Prostate gland (tissue), 2 donors: Measurements from ENCODE around the gene SLC6A6. TPM values are rescaled to one million over a fixed set of nuclear protein-coding genes. Genes with fewer than 3 reads are reported as not detected.

ENCODE experiments used
- DNase-seq: peaks from one replicate; pipeline ENCODE4 v3.0.0-alpha.2; 2019; ENCODE audit warnings: low spot score
- H3K27ac ChIP-seq, 2 donors: fragments of 200-600 bp; sonication (generic); 2 replicates each; pipeline ENCODE4 v1.5.1; 2017 to 2019
- H3K27me3 ChIP-seq: fragments of 200-600 bp; sonication (generic); replicated peaks from 2 replicates; pipeline ENCODE4 v1.5.1; 2019; ENCODE audit not compliant: insufficient read depth
- H3K36me3 ChIP-seq, 2 donors: fragments of 200-600 bp; sonication (generic); 1 replicate in 1 of 2; 2 replicates in 1 of 2; pipeline versions ENCODE4 v1.5.1 to v1.8.1; 2017 to 2019
- H3K4me1 ChIP-seq: fragments of 200-600 bp; sonication (generic); replicated peaks from 2 replicates; pipeline ENCODE4 v1.5.1; 2019
- H3K4me3 ChIP-seq, 2 donors: fragments of 200-600 bp; sonication (generic); 2 replicates each; pipeline ENCODE4 v1.5.1; 2017 to 2019
- H3K9me3 ChIP-seq: fragments of 200-600 bp; sonication (generic); 2 replicates; pipeline ENCODE4 v1.5.1; 2017
- CTCF ChIP-seq, 4 experiments: fragments of 200-600 bp in 2 of 4; fragments of 450-650 bp in 2 of 4; sonication (generic) in 2 of 4; IDR thresholded peaks; 1 replicate in 3 of 4; 2 replicates in 1 of 4; pipeline ENCODE4 v1.5.1; 2016 to 2019; ENCODE audit warnings: antibody characterized with exemption in 4 of 4, mild to moderate bottlenecking in 2 of 4, moderate library complexity in 2 of 4
- POLR2A ChIP-seq: fragments of 450-650 bp; IDR thresholded peaks from one replicate; pipeline ENCODE4 v1.6.1; 2016; ENCODE audit warnings: antibody characterized with exemption, mild to moderate bottlenecking
- POLR2AphosphoS5 ChIP-seq: sonication (generic); formaldehyde crosslinking; IDR thresholded peaks from one replicate; pipeline ENCODE4 v1.6.1; 2017; ENCODE audit warnings: antibody characterized with exemption
- WGBS: methylation state at CpG from one replicate; pipeline ENCODE4 v1.1.5; 2018; 5-methylcytosine and 5-hydroxymethylcytosine counted together
- intact Hi-C: fragments of 100-400 bp; cut with DNase I; formaldehyde crosslinking; loops from one replicate; pipeline ENCODE4 v1.14.2; 2022
- total RNA-seq, 2 donors: library from RNA; depleted of rRNA; stranded (reverse); fragments of >200 nt; gene quantifications; one replicate each; pipeline ENCODE4 v1.1.0, GENCODE V29; 2016

The SLC6A6 gene
- total RNA-seq, 2 donors from 2014 or later, result 6.9 to 24.5 TPM

GRCh38 chr3:14534516-14535191, 132.2 kb downstream of the SLC6A6 start:
- DNase-seq, result no peak
- Histone ChIP-seq H3K27me3 (no peaks in the 10 kb centered on the region), H3K27ac (no peak overlapping the region), H3K4me3 (no peak overlapping the region), H3K4me1 (no peaks in the 10 kb centered on the region), H3K36me3 (no peaks in the 10 kb centered on the region), H3K9me3 (no peaks in the 10 kb centered on the region)
- TF ChIP-seq CTCF (IDR thresholded peaks at IDR 0.05) (no peak), POLR2AphosphoS5 (no peak), POLR2A (no peak)
- intact Hi-C loops, result no loop called here
- WGBS, result 31% methylated on average over 20 of the region's 20 CpGs

- intact Hi-C loops, result no loop called here
- TF ChIP-seq POLR2AphosphoS5 (no peak), POLR2A (no peak), CTCF (IDR thresholded peaks at IDR 0.05) (no peak)
- Histone ChIP-seq H3K9me3 (no peaks in the 10 kb centered on the region), H3K27me3 (no peaks in the 10 kb centered on the region), H3K4me3 (no peak overlapping the region), H3K36me3 (no peaks in the 10 kb centered on the region), H3K27ac (no peak overlapping the region), H3K4me1 (no peaks in the 10 kb centered on the region)
- 59% methylated on average over 6 of the region's 6 CpGs for WGBS
- no peak for DNase-seq
These were observed 133.2 kb downstream of the SLC6A6 start for GRCh38 chr3:14535616-14536015.

GRCh38 chr3:14536055-14536815, 133.8 kb downstream of the SLC6A6 start:
- no peak for DNase-seq
- no peaks in the 10 kb centered on the region for H3K4me1 ChIP-seq
- no peaks in the 10 kb centered on the region for H3K9me3 ChIP-seq
- H3K4me3 ChIP-seq, result no peak overlapping the region
- no peaks in the 10 kb centered on the region for H3K27me3 ChIP-seq
- 80% methylated on average over 9 of the region's 10 CpGs for WGBS
- H3K36me3 ChIP-seq, result no peaks in the 10 kb centered on the region
- TF ChIP-seq POLR2A (no peak), CTCF (IDR thresholded peaks at IDR 0.05) (no peak), POLR2AphosphoS5 (no peak)
- intact Hi-C loops, result no loop called here
- no peak overlapping the region for H3K27ac ChIP-seq

- WGBS, result 82% methylated on average over 12 of the region's 12 CpGs
- intact Hi-C loops, result no loop called here
- Histone ChIP-seq H3K27me3 (no peaks in the 10 kb centered on the region), H3K9me3 (no peaks in the 10 kb centered on the region), H3K27ac (no peak overlapping the region), H3K4me3 (no peak overlapping the region), H3K4me1 (no peaks in the 10 kb centered on the region), H3K36me3 (no peaks in the 10 kb centered on the region)
- DNase-seq, result no peak
- TF ChIP-seq POLR2AphosphoS5, result no peak
- TF ChIP-seq POLR2A, result no peak
- no peak for TF ChIP-seq CTCF (IDR thresholded peaks at IDR 0.05)
These were observed 134.6 kb downstream of the SLC6A6 start for GRCh38 chr3:14536837-14537589.
